Mucosa of descending colon (tissue), 3 donors: Measurements from ENCODE around the gene PCDHB9. TPM values are rescaled to one million over a fixed set of nuclear protein-coding genes. Genes with fewer than 3 reads are reported as not detected.
"Not testable (repeated sequence)": the region's sequence is repeated elsewhere in the genome, so short reads cannot be mapped to it uniquely, and the experiment has no call there.

ENCODE experiments used
- ATAC-seq: fragments of 200-7000 bp; cut with Tn5 transposase; one replicate; pipeline ENCODE4 v1.9.1; 2020; ENCODE audit warnings: mild to moderate bottlenecking, moderate library complexity
- DNase-seq, 3 donors: peaks; one replicate each; pipeline ENCODE4 v3.0.0-alpha.2; 2020
- H3K36me3 ChIP-seq: fragments of 200-600 bp; one replicate; pipeline ENCODE4 v1.8.0; 2021; ENCODE audit warnings: low read depth, mild to moderate bottlenecking
- H3K4me1 ChIP-seq: fragments of 200-600 bp; one replicate; pipeline ENCODE4 v1.8.0; 2021; ENCODE audit warnings: low read depth, mild to moderate bottlenecking
- H3K4me3 ChIP-seq: fragments of 200-600 bp; one replicate; pipeline ENCODE4 v1.8.0; 2021; ENCODE audit warnings: mild to moderate bottlenecking
- H3K9me3 ChIP-seq: fragments of 200-600 bp; one replicate; pipeline ENCODE4 v1.8.0; 2021; ENCODE audit warnings: mild to moderate bottlenecking
- intact Hi-C, 2 donors: fragments of 100-400 bp; cut with DNase I in 1 of 2; cut with micrococcal nuclease in 1 of 2; formaldehyde crosslinking; loops; one replicate each; pipeline versions ENCODE4 v1.11.0 to v1.11.1; 2022; cut with DNase I, micrococcal nuclease
- long read RNA-seq, 2 donors: library from polyadenylated mRNA; unstranded; transcript quantifications; one replicate each; pipeline ENCODE4 v2.0.0, GENCODE V29; 2019 to 2021
- total RNA-seq, 3 donors: library from RNA; stranded (reverse); fragmentation: NEBNext Ultra II Directional in 2 of 3; extraction: Animal tissue kit (Norgen Biotek cat#: 25700) in 2 of 3; gene quantifications; one replicate each; pipeline versions ENCODE4 v1.2.1 to v1.2.4, GENCODE V29; 2021 to 2023
- TF ChIP-seq, protein P1 (sequence below): fragments of 200-600 bp; IDR thresholded peaks from one replicate; pipeline ENCODE4 v1.8.0; 2022; ENCODE audit warnings: antibody characterized with exemption, mild to moderate bottlenecking
- donor health status: DM: no; HTN: no; CAD: no; lungs with moderate emphysema.
- donor health status: DM: no; HTN: no; CAD: no.
- donor health status: DM: no; HTN: yes; CAD: no.

PCDHB9 gene
- 1 to 10 TPM in 1 of 3 donors, under 1 TPM in 2; 0.26 to 2.4 (median 0.70) TPM for total RNA-seq
- long read RNA-seq, donor 1: 0 reads
- long read RNA-seq, donor 2: 0 reads

GRCh38 chr5:141186897-141187512 lies at the start of gene PCDHB9:
TSS of gene PCDHB9 (plus strand) at chr5:141187161. CDS start at chr5:141187319, 158 bp downstream.
- TF ChIP-seq, protein P1, sequence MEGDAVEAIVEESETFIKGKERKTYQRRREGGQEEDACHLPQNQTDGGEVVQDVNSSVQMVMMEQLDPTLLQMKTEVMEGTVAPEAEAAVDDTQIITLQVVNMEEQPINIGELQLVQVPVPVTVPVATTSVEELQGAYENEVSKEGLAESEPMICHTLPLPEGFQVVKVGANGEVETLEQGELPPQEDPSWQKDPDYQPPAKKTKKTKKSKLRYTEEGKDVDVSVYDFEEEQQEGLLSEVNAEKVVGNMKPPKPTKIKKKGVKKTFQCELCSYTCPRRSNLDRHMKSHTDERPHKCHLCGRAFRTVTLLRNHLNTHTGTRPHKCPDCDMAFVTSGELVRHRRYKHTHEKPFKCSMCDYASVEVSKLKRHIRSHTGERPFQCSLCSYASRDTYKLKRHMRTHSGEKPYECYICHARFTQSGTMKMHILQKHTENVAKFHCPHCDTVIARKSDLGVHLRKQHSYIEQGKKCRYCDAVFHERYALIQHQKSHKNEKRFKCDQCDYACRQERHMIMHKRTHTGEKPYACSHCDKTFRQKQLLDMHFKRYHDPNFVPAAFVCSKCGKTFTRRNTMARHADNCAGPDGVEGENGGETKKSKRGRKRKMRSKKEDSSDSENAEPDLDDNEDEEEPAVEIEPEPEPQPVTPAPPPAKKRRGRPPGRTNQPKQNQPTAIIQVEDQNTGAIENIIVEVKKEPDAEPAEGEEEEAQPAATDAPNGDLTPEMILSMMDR: no peak
- H3K36me3 ChIP-seq: no peaks in the 10 kb centered on the region
- DNase-seq (peak in 1 of 3 donors; percentile 16), ATAC-seq (no peak)
- no peak within 1 kb of the TSS for H3K4me3 ChIP-seq
- no peaks in the 10 kb centered on the region for H3K4me1 ChIP-seq
- intact Hi-C loops: no loop called here
- H3K9me3 ChIP-seq: peaks cover 47% of the 10 kb centered on the region

DNA sequence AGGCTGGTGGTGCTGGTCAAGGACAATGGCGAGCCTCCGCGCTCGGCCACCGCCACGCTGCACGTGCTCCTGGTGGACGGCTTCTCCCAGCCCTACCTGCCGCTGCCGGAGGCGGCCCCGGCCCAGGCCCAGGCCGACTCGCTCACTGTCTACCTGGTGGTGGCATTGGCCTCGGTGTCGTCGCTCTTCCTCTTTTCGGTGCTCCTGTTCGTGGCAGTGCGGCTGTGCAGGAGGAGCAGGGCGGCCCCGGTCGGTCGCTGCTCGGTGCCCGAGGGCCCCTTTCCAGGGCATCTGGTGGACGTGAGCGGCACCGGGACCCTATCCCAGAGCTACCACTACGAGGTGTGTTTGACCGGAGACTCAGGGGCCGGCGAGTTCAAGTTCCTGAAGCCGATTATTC lies 49.6 kb upstream of the PCDHB9 start:
- intact Hi-C loops, ATAC-seq, DNase-seq, H3K4me1 ChIP-seq, H3K4me3 ChIP-seq, H3K36me3 ChIP-seq: not testable (repeated sequence)
- H3K9me3 ChIP-seq: peaks cover 66% of the 10 kb centered on the region

DNA sequence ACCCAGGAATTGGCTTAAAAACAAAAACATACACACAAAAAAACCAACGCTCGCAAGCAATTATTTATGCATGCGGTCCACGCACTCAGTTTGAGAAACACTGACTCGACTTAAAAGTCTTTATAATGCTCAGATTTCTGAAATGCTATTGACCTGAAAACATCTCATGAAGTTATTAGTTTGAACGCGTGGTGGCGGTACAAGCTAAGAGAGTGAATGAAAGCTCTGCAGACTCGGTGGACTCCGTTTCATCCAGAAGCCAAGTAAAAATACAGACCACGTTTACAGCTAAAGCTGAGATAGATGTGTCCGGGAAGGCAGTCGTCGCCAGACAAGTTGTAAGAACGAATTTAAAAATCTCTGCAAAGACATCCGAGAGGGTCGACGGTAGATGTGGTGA lies 37.1 kb upstream of the PCDHB9 start, which contains the start of gene PCDHB6:
Gene PCDHB6, plus strand, starts transcription at position 246 of the 400 bp plus-strand sequence. CDS start 201 bp downstream, outside the sequence.
- DNase-seq (no peak), ATAC-seq (no peak)
- H3K4me1 ChIP-seq: no peaks in the 10 kb centered on the region
- H3K36me3 ChIP-seq: no peaks in the 10 kb centered on the region
- peaks cover 39% of the 10 kb centered on the region for H3K9me3 ChIP-seq
- TF ChIP-seq, protein P1: no peak
- no peak within 1 kb of the TSS for H3K4me3 ChIP-seq
- intact Hi-C loops: no loop called here

DNA sequence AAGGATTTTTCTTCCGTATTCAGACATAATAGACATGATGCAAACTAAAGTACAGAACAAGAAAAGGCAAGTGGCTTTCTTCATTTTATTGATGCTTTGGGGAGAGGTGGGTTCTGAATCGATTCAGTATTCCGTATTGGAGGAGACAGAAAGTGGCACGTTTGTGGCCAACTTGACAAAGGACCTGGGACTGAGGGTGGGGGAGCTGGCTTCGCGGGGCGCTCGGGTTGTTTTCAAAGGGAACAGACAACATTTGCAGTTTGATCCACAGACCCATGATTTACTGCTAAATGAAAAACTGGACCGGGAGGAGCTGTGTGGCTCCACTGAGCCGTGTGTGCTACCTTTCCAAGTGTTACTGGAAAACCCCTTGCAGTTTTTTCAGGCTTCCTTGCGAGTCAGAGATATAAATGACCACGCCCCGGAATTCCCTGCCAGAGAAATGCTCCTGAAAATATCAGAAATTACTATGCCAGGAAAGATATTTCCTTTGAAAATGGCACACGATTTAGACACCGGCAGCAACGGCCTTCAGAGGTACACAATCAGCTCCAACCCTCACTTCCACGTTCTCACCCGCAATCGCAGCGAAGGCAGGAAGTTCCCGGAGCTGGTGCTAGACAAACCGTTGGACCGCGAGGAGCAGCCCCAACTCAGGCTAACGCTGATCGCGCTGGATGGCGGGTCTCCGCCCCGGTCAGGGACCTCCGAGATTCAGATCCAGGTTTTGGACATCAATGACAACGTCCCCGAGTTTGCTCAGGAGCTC lies 36.6 kb upstream of the PCDHB9 start:
- Histone ChIP-seq H3K4me3 (no peak overlapping the region), H3K4me1 (no peaks in the 10 kb centered on the region), H3K9me3 (peaks cover 41% of the 10 kb centered on the region), H3K36me3 (no peaks in the 10 kb centered on the region)
- intact Hi-C loops: no loop called here
- no peak for DNase-seq
- TF ChIP-seq, protein P1: no peak
- ATAC-seq: no peak

DNA sequence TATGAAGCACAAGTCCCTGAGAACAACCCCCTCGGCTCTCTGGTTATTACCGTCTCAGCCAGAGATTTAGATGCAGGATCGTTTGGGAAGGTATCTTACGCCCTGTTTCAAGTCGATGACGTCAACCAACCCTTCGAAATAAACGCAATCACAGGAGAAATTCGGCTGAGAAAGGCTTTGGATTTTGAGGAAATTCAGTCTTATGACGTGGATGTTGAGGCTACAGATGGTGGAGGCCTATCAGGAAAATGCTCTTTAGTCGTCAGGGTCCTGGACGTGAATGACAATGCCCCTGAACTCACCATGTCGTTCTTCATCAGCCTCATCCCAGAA lies 36.0 kb upstream of the PCDHB9 start:
- no peaks in the 10 kb centered on the region for H3K4me1 ChIP-seq
- ATAC-seq: no peak
- H3K4me3 ChIP-seq: no peak overlapping the region
- intact Hi-C loops: no loop called here
- TF ChIP-seq, protein P1: no peak
- DNase-seq: no peak
- H3K9me3 ChIP-seq: peaks cover 46% of the 10 kb centered on the region
- H3K36me3 ChIP-seq: no peaks in the 10 kb centered on the region

DNA sequence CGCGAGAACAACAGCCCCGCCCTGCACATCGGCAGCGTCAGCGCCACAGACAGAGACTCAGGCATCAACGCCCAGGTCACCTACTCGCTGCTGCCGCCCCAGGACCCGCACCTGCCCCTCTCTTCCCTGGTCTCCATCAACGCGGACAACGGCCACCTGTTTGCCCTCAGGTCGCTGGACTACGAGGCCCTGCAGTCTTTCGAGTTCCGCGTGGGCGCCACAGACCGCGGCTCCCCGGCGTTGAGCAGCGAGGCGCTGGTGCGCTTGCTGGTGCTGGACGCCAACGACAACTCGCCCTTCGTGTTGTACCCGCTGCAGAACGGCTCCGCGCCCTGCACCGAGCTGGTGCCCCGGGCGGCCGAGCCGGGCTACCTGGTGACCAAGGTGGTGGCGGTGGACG lies 35.3 kb upstream of the PCDHB9 start:
- H3K36me3 ChIP-seq, H3K4me1 ChIP-seq, intact Hi-C loops, DNase-seq, H3K4me3 ChIP-seq, ATAC-seq: not testable (repeated sequence)
- peaks cover 52% of the 10 kb centered on the region for H3K9me3 ChIP-seq

GRCh38 chr5:141152096-141152495 lies 34.9 kb upstream of the PCDHB9 start:
- H3K4me3 ChIP-seq, H3K36me3 ChIP-seq, H3K4me1 ChIP-seq, intact Hi-C loops, DNase-seq, ATAC-seq: not testable (repeated sequence)
- H3K9me3 ChIP-seq: peaks cover 57% of the 10 kb centered on the region
